ENCODE data around the gene PACRGL. TPM values are rescaled to one million over a fixed set of nuclear protein-coding genes. Genes with fewer than 3 reads are reported as not detected.

PACRGL gene
- polyA plus RNA-seq, 1 experiment, result 6.6 TPM

- CTCF ChIA-PET, result interaction anchor here (0.6 to 1.0 kb wide), 3 partner anchors 18 to 44 kb away, joined by 3 to 4 read pairs (median 3); no protein-coding TSS in a partner anchor
- POLR2A ChIA-PET, result no interaction called here
- H3K36me3 ChIP-seq (ENCODE audit: control insufficient read depth, insufficient read depth, low read length), result no peaks in the 10 kb centered on the region
- no peak for TF ChIP-seq CTCF (IDR thresholded peaks at IDR 0.05; ENCODE audit: insufficient read depth, low read depth, low read length)
- H3K27me3 ChIP-seq (ENCODE audit: control insufficient read depth, insufficient read depth, low read length), result peaks cover 4% of the 10 kb centered on the region
- no peak for DNase-seq (ENCODE audit: low read depth)
- no peak overlapping the region for H3K4me3 ChIP-seq (ENCODE audit: low read depth, low read length)
Measured at GRCh38 chr4:20666012-20666860, 34.0 kb upstream of the PACRGL start.

GRCh38 chr4:20672262-20672661 lies 28.0 kb upstream of the PACRGL start:
- Histone ChIP-seq H3K27me3 (ENCODE audit: control insufficient read depth, insufficient read depth, low read length) (peaks cover 8% of the 10 kb centered on the region), H3K4me3 (ENCODE audit: low read depth, low read length) (no peak overlapping the region), H3K36me3 (ENCODE audit: control insufficient read depth, insufficient read depth, low read length) (no peaks in the 10 kb centered on the region)
- no peak for DNase-seq (ENCODE audit: low read depth)
- ChIA-PET CTCF (no interaction called here), POLR2A (interaction anchor here (0.6 kb wide), 1 partner anchor 181 kb away, joined by 4 read pairs; no protein-coding TSS in a partner anchor)
- no peak for TF ChIP-seq CTCF (IDR thresholded peaks at IDR 0.05; ENCODE audit: insufficient read depth, low read depth, low read length)

GRCh38 chr4:20675786-20676185 lies 24.5 kb upstream of the PACRGL start:
- no peak for TF ChIP-seq CTCF (IDR thresholded peaks at IDR 0.05; ENCODE audit: insufficient read depth, low read depth, low read length)
- no peak for DNase-seq (ENCODE audit: low read depth)
- H3K27me3 ChIP-seq (ENCODE audit: control insufficient read depth, insufficient read depth, low read length), result peaks cover 12% of the 10 kb centered on the region
- H3K36me3 ChIP-seq (ENCODE audit: control insufficient read depth, insufficient read depth, low read length), result no peaks in the 10 kb centered on the region
- H3K4me3 ChIP-seq (ENCODE audit: low read depth, low read length), result no peak overlapping the region
- POLR2A ChIA-PET, result no interaction called here
- CTCF ChIA-PET, result interaction anchor here (4.1 kb wide), 1 partner anchor 10 kb away, joined by 20 read pairs; no protein-coding TSS in a partner anchor

GRCh38 chr4:20676501-20677197 lies 23.6 kb upstream of the PACRGL start:
- H3K27me3 ChIP-seq (ENCODE audit: control insufficient read depth, insufficient read depth, low read length), result peaks cover 12% of the 10 kb centered on the region
- TF ChIP-seq CTCF (IDR thresholded peaks at IDR 0.05; ENCODE audit: insufficient read depth, low read depth, low read length), result no peak
- DNase-seq (ENCODE audit: low read depth), result no peak
- no peak overlapping the region for H3K4me3 ChIP-seq (ENCODE audit: low read depth, low read length)
- POLR2A ChIA-PET, result no interaction called here
- CTCF ChIA-PET, result interaction anchor here (0.6 to 4.1 kb wide), 2 partner anchors 9 to 1867 kb away, joined by 3 to 20 read pairs; no protein-coding TSS in a partner anchor
- H3K36me3 ChIP-seq (ENCODE audit: control insufficient read depth, insufficient read depth, low read length), result no peaks in the 10 kb centered on the region

- Histone ChIP-seq H3K36me3 (ENCODE audit: control insufficient read depth, insufficient read depth, low read length) (no peaks in the 10 kb centered on the region), H3K4me3 (ENCODE audit: low read depth, low read length) (no peak overlapping the region), H3K27me3 (ENCODE audit: control insufficient read depth, insufficient read depth, low read length) (peaks cover 10% of the 10 kb centered on the region)
- ChIA-PET POLR2A (no interaction called here), CTCF (no interaction called here)
- TF ChIP-seq CTCF (IDR thresholded peaks at IDR 0.05; ENCODE audit: insufficient read depth, low read depth, low read length), result no peak
- DNase-seq (ENCODE audit: low read depth), result no peak
Measured at GRCh38 chr4:20678400-20678799, 21.9 kb upstream of the PACRGL start.

All from BJ (cell line).